ENCODE results near the gene GYPB.
"Not testable (repeated sequence)": the region's sequence is repeated elsewhere in the genome, so short reads cannot be mapped to it uniquely, and the experiment has no call there.

GRCh38 chr4:143950967-143951366 lies 68.2 kb downstream of the GYPB start:
- TF ChIP-seq CTCF (IDR thresholded peaks at IDR 0.05; ENCODE audit: control extremely low read depth in 1 of 3, insufficient read depth in 1 of 3, low read depth in 1 of 3, low read length in 3 of 3); MAFK (IDR thresholded peaks at IDR 0.05; ENCODE audit: low read depth, low read length); POLR2A (IDR thresholded peaks at IDR 0.05; ENCODE audit: control extremely low read depth in 1 of 2, low read depth in 2 of 2, low read length in 2 of 2); ATF3 (IDR thresholded peaks at IDR 0.05; ENCODE audit: insufficient read depth, low read depth, low read length); ATF2 (IDR thresholded peaks at IDR 0.05; ENCODE audit: low read length); POLR2AphosphoS5 (IDR thresholded peaks at IDR 0.05; ENCODE audit: low read depth, low read length); ASH2L (IDR thresholded peaks at IDR 0.05; ENCODE audit: low read length); TCF12 (IDR thresholded peaks at IDR 0.05; ENCODE audit: low read depth, low read length): not testable (repeated sequence)

All from H1 (cell line).